ENCODE results near the gene PAX2. TPM values are rescaled to one million over a fixed set of nuclear protein-coding genes. Genes with fewer than 3 reads are reported as not detected.

Gene PAX2
- total and polyA plus RNA-seq, 2 of the 13 experiments (the other 11 are each of a cell fraction or from before 2014, with no cell fraction given), result not detected

GRCh38 chr10:100791369-100792058, 46.1 kb downstream of the PAX2 start:
- BruUV-seq (replicated peaks), result no TSS peak
- peaks cover 1 to 41% of the 10 kb centered on the region in 2 experiments; a peak in 3 of 5 replicates for H3K27me3 ChIP-seq (ENCODE audit: control insufficient read depth in 1 of 2, insufficient read depth in 2 of 2, low read length in 2 of 2)
- FAIRE-seq, result no peak

DNA sequence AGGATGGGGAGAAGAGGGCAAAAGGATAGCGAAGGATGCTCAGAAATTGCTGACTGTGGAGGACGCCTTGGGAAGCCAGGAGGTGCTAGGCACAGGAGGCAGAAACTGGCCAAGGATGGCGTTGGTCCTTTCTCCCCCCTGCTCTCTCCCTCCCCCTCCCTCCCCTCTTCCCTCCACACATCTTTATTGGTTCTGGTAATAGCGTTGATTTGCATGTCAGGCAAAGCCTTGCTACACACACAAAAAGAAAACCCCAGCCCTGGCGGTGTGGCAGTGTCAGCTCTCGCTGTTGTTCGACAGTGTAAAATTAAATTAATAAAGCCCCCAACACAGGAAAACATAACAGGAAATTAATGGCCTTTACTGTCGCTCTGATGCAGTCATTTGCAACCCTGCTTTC, 47.2 kb downstream of the PAX2 start:
- Histone ChIP-seq H3K27me3 (ENCODE audit: control insufficient read depth in 1 of 2, insufficient read depth in 2 of 2, low read length in 2 of 2) (peaks cover 1 to 35% of the 10 kb centered on the region in 2 experiments; a peak in 2 of 5 replicates), H3K79me2 (ENCODE audit: insufficient read depth, low read length) (no peaks in the 10 kb centered on the region), H3K9me3 (ENCODE audit: low read length) (no peaks in the 10 kb centered on the region), H3K36me3 (replicated peaks in 1 of 2; ENCODE audit: control insufficient read depth in 1 of 2, insufficient read depth in 2 of 2, low read length in 2 of 2) (no peaks in the 10 kb centered on the region), H3K27ac (ENCODE audit: extremely low read length, insufficient read depth, low read length) (no peak overlapping the region), H3K9ac (ENCODE audit: insufficient read depth, low read depth, low read length) (no peak overlapping the region), H3K4me2 (ENCODE audit: low read depth, low read length) (no peak overlapping the region), H3K4me1 (ENCODE audit: insufficient read depth, low read length) (peaks cover 15% of the 10 kb centered on the region), H4K20me1 (ENCODE audit: insufficient read depth, low read length) (no peaks in the 10 kb centered on the region), H2AFZ (ENCODE audit: low read length) (no peak overlapping the region), H3K4me3 (replicated peaks in 1 of 3; ENCODE audit: insufficient read depth in 1 of 3, low read depth in 2 of 3, low read length in 3 of 3) (no peak overlapping the region)
- POLR2A ChIA-PET, result no interaction called here
- ATAC-seq (no peak), DNase-seq (ENCODE audit: low spot score) (no peak), FAIRE-seq (no peak)
- intact Hi-C loops (cut with micrococcal nuclease; ENCODE audit: unreplicated experiment) (no loop called here), in situ Hi-C loops (cut with HindIII; ENCODE audit: extremely low pct_ligation_motif_present, low pct_unique_long_range_greater_than_20kb) (no loop called here)
- BruUV-seq (replicated peaks), result no TSS peak
- CTCF ChIA-PET (ENCODE audit: low intra/inter-chr PET ratio, low total read pairs), result no interaction called here
- 49% methylated on average over 8 of the region's 8 CpGs for WGBS (ENCODE audit: low lambda C conversion rate)
- TF ChIP-seq, protein P1, sequence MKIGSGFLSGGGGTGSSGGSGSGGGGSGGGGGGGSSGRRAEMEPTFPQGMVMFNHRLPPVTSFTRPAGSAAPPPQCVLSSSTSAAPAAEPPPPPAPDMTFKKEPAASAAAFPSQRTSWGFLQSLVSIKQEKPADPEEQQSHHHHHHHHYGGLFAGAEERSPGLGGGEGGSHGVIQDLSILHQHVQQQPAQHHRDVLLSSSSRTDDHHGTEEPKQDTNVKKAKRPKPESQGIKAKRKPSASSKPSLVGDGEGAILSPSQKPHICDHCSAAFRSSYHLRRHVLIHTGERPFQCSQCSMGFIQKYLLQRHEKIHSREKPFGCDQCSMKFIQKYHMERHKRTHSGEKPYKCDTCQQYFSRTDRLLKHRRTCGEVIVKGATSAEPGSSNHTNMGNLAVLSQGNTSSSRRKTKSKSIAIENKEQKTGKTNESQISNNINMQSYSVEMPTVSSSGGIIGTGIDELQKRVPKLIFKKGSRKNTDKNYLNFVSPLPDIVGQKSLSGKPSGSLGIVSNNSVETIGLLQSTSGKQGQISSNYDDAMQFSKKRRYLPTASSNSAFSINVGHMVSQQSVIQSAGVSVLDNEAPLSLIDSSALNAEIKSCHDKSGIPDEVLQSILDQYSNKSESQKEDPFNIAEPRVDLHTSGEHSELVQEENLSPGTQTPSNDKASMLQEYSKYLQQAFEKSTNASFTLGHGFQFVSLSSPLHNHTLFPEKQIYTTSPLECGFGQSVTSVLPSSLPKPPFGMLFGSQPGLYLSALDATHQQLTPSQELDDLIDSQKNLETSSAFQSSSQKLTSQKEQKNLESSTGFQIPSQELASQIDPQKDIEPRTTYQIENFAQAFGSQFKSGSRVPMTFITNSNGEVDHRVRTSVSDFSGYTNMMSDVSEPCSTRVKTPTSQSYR (CRISPR knock-in tag; IDR thresholded peaks at IDR 0.05; ENCODE audit: borderline replicate concordance), result no peak
- no peak for TF ChIP-seq ZNF704 (CRISPR knock-in tag; IDR thresholded peaks at IDR 0.05; ENCODE audit: borderline replicate concordance)
- TF ChIP-seq, protein P2, sequence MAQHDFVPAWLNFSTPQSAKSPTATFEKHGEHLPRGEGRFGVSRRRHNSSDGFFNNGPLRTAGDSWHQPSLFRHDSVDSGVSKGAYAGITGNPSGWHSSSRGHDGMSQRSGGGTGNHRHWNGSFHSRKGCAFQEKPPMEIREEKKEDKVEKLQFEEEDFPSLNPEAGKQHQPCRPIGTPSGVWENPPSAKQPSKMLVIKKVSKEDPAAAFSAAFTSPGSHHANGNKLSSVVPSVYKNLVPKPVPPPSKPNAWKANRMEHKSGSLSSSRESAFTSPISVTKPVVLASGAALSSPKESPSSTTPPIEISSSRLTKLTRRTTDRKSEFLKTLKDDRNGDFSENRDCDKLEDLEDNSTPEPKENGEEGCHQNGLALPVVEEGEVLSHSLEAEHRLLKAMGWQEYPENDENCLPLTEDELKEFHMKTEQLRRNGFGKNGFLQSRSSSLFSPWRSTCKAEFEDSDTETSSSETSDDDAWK (CRISPR knock-in tag; IDR thresholded peaks at IDR 0.05), result no peak
- TF ChIP-seq JUND (CRISPR knock-in tag; IDR thresholded peaks at IDR 0.05), result no peak
- no peak for TF ChIP-seq ZMAT3 (CRISPR knock-in tag; conservative IDR thresholded peaks at IDR 0.05)
- no peak for TF ChIP-seq KDM4B (CRISPR knock-in tag; IDR thresholded peaks at IDR 0.05)
- TF ChIP-seq ZBTB43 (CRISPR knock-in tag; conservative IDR thresholded peaks at IDR 0.05), result no peak

More at GRCh38 chr10:100791369-100792058, 46.1 kb downstream of the PAX2 start:
- ChIA-PET CTCF (ENCODE audit: low intra/inter-chr PET ratio, low total read pairs) (no interaction called here), POLR2A (no interaction called here)
- Histone ChIP-seq H3K9me3 (ENCODE audit: low read length) (no peaks in the 10 kb centered on the region), H2AFZ (ENCODE audit: low read length) (no peak overlapping the region), H3K4me1 (ENCODE audit: insufficient read depth, low read length) (peaks cover 15% of the 10 kb centered on the region), H3K36me3 (replicated peaks in 1 of 2; ENCODE audit: control insufficient read depth in 1 of 2, insufficient read depth in 2 of 2, low read length in 2 of 2) (no peaks in the 10 kb centered on the region), H4K20me1 (ENCODE audit: insufficient read depth, low read length) (no peaks in the 10 kb centered on the region), H3K79me2 (ENCODE audit: insufficient read depth, low read length) (no peaks in the 10 kb centered on the region), H3K27ac (ENCODE audit: extremely low read length, insufficient read depth, low read length) (no peak overlapping the region), H3K9ac (ENCODE audit: insufficient read depth, low read depth, low read length) (no peak overlapping the region), H3K4me3 (replicated peaks in 1 of 3; ENCODE audit: insufficient read depth in 1 of 3, low read depth in 2 of 3, low read length in 3 of 3) (no peak overlapping the region), H3K4me2 (ENCODE audit: low read depth, low read length) (no peak overlapping the region)
- in situ Hi-C loops (cut with HindIII; ENCODE audit: extremely low pct_ligation_motif_present, low pct_unique_long_range_greater_than_20kb) (no loop called here), intact Hi-C loops (cut with micrococcal nuclease; ENCODE audit: unreplicated experiment) (no loop called here)
- TF ChIP-seq KLF12 (CRISPR knock-in tag; IDR thresholded peaks at IDR 0.05; ENCODE audit: borderline replicate concordance) (no peak), KLF13 (CRISPR knock-in tag; IDR thresholded peaks at IDR 0.05) (no peak), CBFB (CRISPR knock-in tag; IDR thresholded peaks at IDR 0.05) (no peak)
- DNase-seq (ENCODE audit: low spot score), result no peak
- WGBS (ENCODE audit: low lambda C conversion rate), result 40% methylated on average over 6 of the region's 8 CpGs
- no peak; the same call in 2 of the 3 replicates for ATAC-seq

Measured in HepG2 (cell line).